Fibroblast of mammary gland (primary cell): ENCODE measurements around the gene STPG2.

Experiments
- DNase-seq: peaks from one replicate; pipeline ENCODE4 v3.0.0-alpha.2; 2010; ENCODE audit warnings: low read depth
- H3K4me3 ChIP-seq: 2 replicates; pipeline ENCODE4 v1.5.1; 2011; ENCODE audit warnings: low read depth, mild to moderate bottlenecking, low read length, moderate library complexity; ENCODE audit not compliant: control insufficient read depth
- TF ChIP-seq, protein P1 (sequence below): conservative IDR thresholded peaks from 2 replicates; pipeline ENCODE4 v1.5.1; 2011; ENCODE audit warnings: low read depth, low read length, inconsistent platforms; ENCODE audit not compliant: control insufficient read depth, insufficient read depth

Gene STPG2

DNA sequence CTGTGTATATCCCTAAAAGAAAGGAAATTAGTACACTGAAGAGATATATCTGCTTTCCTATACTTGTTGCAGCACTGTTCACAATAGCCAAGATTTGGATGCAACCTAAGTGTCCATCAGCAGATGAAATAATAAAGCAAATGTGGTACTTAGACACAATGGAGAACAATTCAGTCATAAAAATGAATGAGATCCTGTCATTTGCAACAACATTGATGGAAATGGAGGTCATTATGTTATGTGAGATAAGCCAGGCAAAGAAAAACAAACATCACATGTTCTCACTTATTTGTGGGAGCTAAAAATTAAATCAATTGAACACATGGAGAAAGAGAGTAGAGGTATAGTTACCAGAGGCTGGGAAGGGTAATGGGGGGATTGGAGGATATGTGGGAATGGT lies 611.9 kb downstream of the STPG2 start:
- TF ChIP-seq, protein P1, sequence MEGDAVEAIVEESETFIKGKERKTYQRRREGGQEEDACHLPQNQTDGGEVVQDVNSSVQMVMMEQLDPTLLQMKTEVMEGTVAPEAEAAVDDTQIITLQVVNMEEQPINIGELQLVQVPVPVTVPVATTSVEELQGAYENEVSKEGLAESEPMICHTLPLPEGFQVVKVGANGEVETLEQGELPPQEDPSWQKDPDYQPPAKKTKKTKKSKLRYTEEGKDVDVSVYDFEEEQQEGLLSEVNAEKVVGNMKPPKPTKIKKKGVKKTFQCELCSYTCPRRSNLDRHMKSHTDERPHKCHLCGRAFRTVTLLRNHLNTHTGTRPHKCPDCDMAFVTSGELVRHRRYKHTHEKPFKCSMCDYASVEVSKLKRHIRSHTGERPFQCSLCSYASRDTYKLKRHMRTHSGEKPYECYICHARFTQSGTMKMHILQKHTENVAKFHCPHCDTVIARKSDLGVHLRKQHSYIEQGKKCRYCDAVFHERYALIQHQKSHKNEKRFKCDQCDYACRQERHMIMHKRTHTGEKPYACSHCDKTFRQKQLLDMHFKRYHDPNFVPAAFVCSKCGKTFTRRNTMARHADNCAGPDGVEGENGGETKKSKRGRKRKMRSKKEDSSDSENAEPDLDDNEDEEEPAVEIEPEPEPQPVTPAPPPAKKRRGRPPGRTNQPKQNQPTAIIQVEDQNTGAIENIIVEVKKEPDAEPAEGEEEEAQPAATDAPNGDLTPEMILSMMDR = no peak
- H3K4me3 ChIP-seq = no peak overlapping the region
- DNase-seq = no peak

DNA sequence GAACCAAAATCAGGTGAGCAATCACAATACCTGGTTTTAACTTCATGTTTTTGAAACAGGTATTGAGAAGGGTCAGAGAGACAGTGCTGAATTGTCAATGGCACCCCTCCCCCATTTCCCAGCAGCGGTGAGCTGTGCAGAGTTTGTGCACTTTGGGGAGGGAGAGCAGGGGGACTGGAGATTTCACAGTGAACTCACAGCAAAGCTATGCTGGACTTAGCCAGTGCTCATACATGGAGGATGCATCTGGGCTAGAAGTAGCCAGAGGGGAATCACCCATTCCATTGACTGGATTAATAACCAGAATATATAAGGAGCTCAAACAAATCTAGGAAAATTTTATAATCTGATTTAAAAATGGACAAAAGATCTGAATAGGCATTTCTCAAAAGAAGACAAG lies 612.6 kb downstream of the STPG2 start:
- H3K4me3 ChIP-seq = no peak overlapping the region
- TF ChIP-seq, protein P1 = no peak
- DNase-seq = no peak

DNA sequence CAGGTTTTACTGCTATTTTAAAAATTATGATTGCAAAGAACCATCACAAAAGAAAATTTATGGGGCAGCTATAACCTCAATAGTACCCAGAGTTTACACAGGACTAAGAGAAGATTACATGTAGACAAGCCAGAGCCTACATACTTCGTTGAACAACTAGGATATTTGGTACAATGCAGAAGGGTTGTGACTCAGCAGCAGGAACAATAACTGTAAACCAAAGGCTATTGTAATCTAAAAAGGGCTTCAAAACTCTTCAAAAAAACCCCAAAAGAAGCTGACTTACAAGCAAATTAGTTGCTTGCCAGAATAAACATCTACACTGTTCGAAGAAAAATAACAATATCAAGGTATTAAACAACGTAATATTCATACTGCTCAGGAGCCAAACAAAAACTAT lies 618.0 kb downstream of the STPG2 start:
- H3K4me3 ChIP-seq = no peak overlapping the region
- DNase-seq = no peak
- TF ChIP-seq, protein P1 = no peak

DNA sequence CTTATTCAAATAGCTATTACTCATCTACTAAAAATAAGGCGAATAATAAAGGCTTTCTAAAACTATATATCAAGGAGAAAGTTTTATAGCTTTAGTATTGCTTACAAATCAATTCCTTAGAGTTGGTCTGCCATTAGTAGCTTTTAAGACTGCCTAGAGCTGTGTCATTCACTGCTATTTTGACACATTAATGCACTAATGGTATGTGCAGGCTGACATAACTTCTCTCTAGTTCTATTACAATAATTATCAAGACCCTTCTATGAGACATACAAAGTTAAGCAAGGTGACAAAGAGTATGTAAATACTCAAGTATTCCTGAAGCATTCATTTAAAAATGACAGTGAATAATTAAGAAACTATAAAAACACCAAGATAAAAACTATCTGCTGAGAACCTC lies 625.3 kb downstream of the STPG2 start:
- no peak for DNase-seq
- H3K4me3 ChIP-seq = no peak overlapping the region
- TF ChIP-seq, protein P1 = no peak

DNA sequence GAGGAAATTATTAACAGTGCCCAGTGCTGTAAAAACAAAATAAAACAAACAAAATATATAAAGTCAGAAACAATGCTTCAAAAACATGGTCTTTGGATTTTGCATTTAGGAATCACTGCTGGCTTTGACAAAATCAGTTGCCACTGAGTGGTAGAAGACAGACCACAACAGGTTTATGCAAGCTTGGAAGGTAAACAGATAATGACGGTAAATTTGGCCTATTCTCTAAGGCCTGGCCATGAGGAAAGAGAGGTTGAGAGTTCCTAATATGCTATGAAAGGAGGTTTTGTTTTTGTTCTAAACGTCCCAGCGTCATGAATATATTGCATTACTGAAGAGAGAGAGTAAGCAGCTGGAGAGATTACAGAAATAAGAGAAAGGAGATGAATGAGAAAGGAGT lies 629.4 kb downstream of the STPG2 start:
- TF ChIP-seq, protein P1 = no peak
- no peak for DNase-seq
- H3K4me3 ChIP-seq = no peak overlapping the region
